Activated naive CD4-positive, alpha-beta T cell treated with anti-CD3 and anti-CD28 coated beads, Interleukin-2, amount 50 U/mL, for 72 hours (primary cell): ENCODE data around the gene CHRNG. TPM values are rescaled to one million over a fixed set of nuclear protein-coding genes. Genes with fewer than 3 reads are reported as not detected.

Experiments used
- ATAC-seq, 2 donors: fragments of 150-1000 bp; cut with Tn5 transposase; 2 replicates each; pipeline ENCODE4 v1.10.0; 2021; ENCODE audit warnings: mild to moderate bottlenecking in 2 of 2, moderate library complexity in 2 of 2
- DNase-seq, 2 donors: peaks; one replicate each; pipeline ENCODE4 v3.0.0; 2021 to 2022; ENCODE audit warnings: low spot score in 2 of 2
- H3K27ac Mint-ChIP-seq, 2 donors: one replicate each; pipeline ENCODE4 v1.8.0; 2022; ENCODE audit warnings: mild to moderate bottlenecking in 2 of 2, mixed read lengths in 2 of 2
- H3K36me3 Mint-ChIP-seq, 2 donors: one replicate each; pipeline ENCODE4 v1.8.0; 2022; ENCODE audit warnings: mixed read lengths in 2 of 2
- H3K9me3 Mint-ChIP-seq, 2 donors: one replicate each; pipeline ENCODE4 v1.8.0; 2022; ENCODE audit warnings: mixed read lengths in 2 of 2
- total RNA-seq, 2 donors: library from RNA; stranded (reverse); gene quantifications; one replicate each; pipeline ENCODE4 v1.2.3, GENCODE V29; 2022

The CHRNG gene
- total RNA-seq, 2 donors from 2014 or later: not detected

GRCh38 chr2:232575404-232575746 lies 35.9 kb downstream of the CHRNG start:
- no peaks in the 10 kb centered on the region for H3K9me3 Mint-ChIP-seq
- ATAC-seq: no peak

GRCh38 chr2:232576995-232577394 lies 37.5 kb downstream of the CHRNG start:
- no peaks in the 10 kb centered on the region for H3K9me3 Mint-ChIP-seq
- ATAC-seq: no peak
- no peak overlapping the region for H3K27ac Mint-ChIP-seq
- peaks cover 16 to 23% of the 10 kb centered on the region in 2 donors for H3K36me3 Mint-ChIP-seq
- DNase-seq: no peak

More at GRCh38 chr2:232575404-232575746, 35.9 kb downstream of the CHRNG start:
- H3K36me3 Mint-ChIP-seq: peaks cover 0 to 10% of the 10 kb centered on the region in 2 donors
- DNase-seq: no peak
- H3K27ac Mint-ChIP-seq: no peak overlapping the region

GRCh38 chr2:232577841-232578240 lies 38.3 kb downstream of the CHRNG start:
- H3K9me3 Mint-ChIP-seq: no peaks in the 10 kb centered on the region
- ATAC-seq: no peak
- H3K27ac Mint-ChIP-seq: peak overlapping the region in 1 of 2 donors; percentile 78
- H3K36me3 Mint-ChIP-seq: peaks cover 24 to 31% of the 10 kb centered on the region in 2 donors
- no peak for DNase-seq

GRCh38 chr2:232578626-232579025 lies 39.1 kb downstream of the CHRNG start:
- peak overlapping the region in 1 of 2 donors; percentile 39 for H3K27ac Mint-ChIP-seq
- H3K9me3 Mint-ChIP-seq: no peaks in the 10 kb centered on the region
- DNase-seq (no peak), ATAC-seq (no peak)
- peaks cover 31 to 39% of the 10 kb centered on the region in 2 donors for H3K36me3 Mint-ChIP-seq

- peaks cover 36 to 48% of the 10 kb centered on the region in 2 donors for H3K36me3 Mint-ChIP-seq
- H3K27ac Mint-ChIP-seq: peak overlapping the region in 1 of 2 donors; percentile 60
- no peaks in the 10 kb centered on the region for H3K9me3 Mint-ChIP-seq
- DNase-seq (no peak), ATAC-seq (no peak)
These were observed 41.1 kb downstream of the CHRNG start for GRCh38 chr2:232580648-232580981.

- H3K9me3 Mint-ChIP-seq: no peaks in the 10 kb centered on the region
- ATAC-seq (no peak), DNase-seq (no peak)
- H3K27ac Mint-ChIP-seq: no peak overlapping the region
- peaks cover 36 to 48% of the 10 kb centered on the region in 2 donors for H3K36me3 Mint-ChIP-seq
These were observed 42.2 kb downstream of the CHRNG start for GRCh38 chr2:232581725-232582124.

- Mint-ChIP-seq H3K9me3 (no peaks in the 10 kb centered on the region), H3K36me3 (peaks cover 36 to 38% of the 10 kb centered on the region in 2 donors), H3K27ac (peak overlapping the region in 1 of 2 donors; percentile 53)
- DNase-seq (no peak), ATAC-seq (no peak)
These were observed 44.7 kb downstream of the CHRNG start for GRCh38 chr2:232584238-232584637.

GRCh38 chr2:232586943-232587505 lies 47.5 kb downstream of the CHRNG start:
- Mint-ChIP-seq H3K9me3 (no peaks in the 10 kb centered on the region), H3K27ac (no peak overlapping the region), H3K36me3 (peaks cover 20 to 25% of the 10 kb centered on the region in 2 donors)
- DNase-seq: no peak
- no peak for ATAC-seq

- Mint-ChIP-seq H3K9me3 (no peaks in the 10 kb centered on the region), H3K36me3 (peaks cover 15 to 20% of the 10 kb centered on the region in 2 donors), H3K27ac (no peak overlapping the region)
- ATAC-seq: no peak
- DNase-seq: no peak
These were observed 48.0 kb downstream of the CHRNG start for GRCh38 chr2:232587512-232587911.

- H3K9me3 Mint-ChIP-seq: no peaks in the 10 kb centered on the region
- DNase-seq: no peak
- ATAC-seq: no peak
- H3K27ac Mint-ChIP-seq: no peak overlapping the region
- H3K36me3 Mint-ChIP-seq: peaks cover 10 to 15% of the 10 kb centered on the region in 2 donors
These were observed 48.5 kb downstream of the CHRNG start for GRCh38 chr2:232588031-232588430.

- Mint-ChIP-seq H3K27ac (peak overlapping the region in 1 of 2 donors; percentile 77), H3K9me3 (no peaks in the 10 kb centered on the region), H3K36me3 (peaks cover 4 to 6% of the 10 kb centered on the region in 2 donors)
- DNase-seq (no peak), ATAC-seq (no peak)
These were observed 49.4 kb downstream of the CHRNG start for GRCh38 chr2:232588680-232589585.

- DNase-seq (peak in 1 of 2 donors; percentile 22), ATAC-seq (peak; percentile 87 to 97)
- peak overlapping the region; percentile 81 to 97 for H3K27ac Mint-ChIP-seq
- H3K36me3 Mint-ChIP-seq: no peaks in the 10 kb centered on the region
- no peaks in the 10 kb centered on the region for H3K9me3 Mint-ChIP-seq
These were observed 53.4 kb downstream of the CHRNG start for GRCh38 chr2:232592772-232593395.

- Mint-ChIP-seq H3K9me3 (no peaks in the 10 kb centered on the region), H3K27ac (no peak overlapping the region), H3K36me3 (no peaks in the 10 kb centered on the region)
- no peak for DNase-seq
- no peak for ATAC-seq
These were observed 54.5 kb downstream of the CHRNG start for GRCh38 chr2:232593982-232594381.

Other genes with a start within 250 kb of the CHRNG start
- under 1 TPM; 0.16 to 0.53 TPM for gene ALPP, start 160.9 kb upstream of the CHRNG start, total RNA-seq
- gene ALPG, start 132.8 kb upstream of the CHRNG start, total RNA-seq: not detected
- not detected for gene ALPI, start 83.5 kb upstream of the CHRNG start, total RNA-seq
- gene ECEL1, start 51.9 kb upstream of the CHRNG start, total RNA-seq: not detected
- not detected for gene PRSS56, start 19.3 kb upstream of the CHRNG start, total RNA-seq
- not detected for gene CHRND, start 13.5 kb upstream of the CHRNG start, total RNA-seq
- gene TIGD1, start 10.9 kb downstream of the CHRNG start, total RNA-seq: 1 to 10 TPM; 6.8 to 7.3 TPM
- 10 to 100 TPM; 54.0 to 62.0 TPM for gene EIF4E2, start 11.0 kb downstream of the CHRNG start, total RNA-seq
- 1 to 10 TPM in 1 of 2 donors, under 1 TPM in 1; 0.29 to 2.4 TPM for gene EFHD1, start 93.9 kb downstream of the CHRNG start, total RNA-seq
- 10 to 100 TPM; 63.4 to 64.7 TPM for gene GIGYF2, start 157.6 kb downstream of the CHRNG start, total RNA-seq
- gene KCNJ13, start 236.9 kb downstream of the CHRNG start, total RNA-seq: not detected